Fibroblast of upper back skin (primary cell): ENCODE results near the gene S100A1.
"Not testable (repeated sequence)": the region's sequence is repeated elsewhere in the genome, so short reads cannot be mapped to it uniquely, and the experiment has no call there.

Experiments
- DNase-seq: peaks from one replicate; pipeline ENCODE4 v3.0.0-alpha.2; 2013

Gene S100A1

DNA sequence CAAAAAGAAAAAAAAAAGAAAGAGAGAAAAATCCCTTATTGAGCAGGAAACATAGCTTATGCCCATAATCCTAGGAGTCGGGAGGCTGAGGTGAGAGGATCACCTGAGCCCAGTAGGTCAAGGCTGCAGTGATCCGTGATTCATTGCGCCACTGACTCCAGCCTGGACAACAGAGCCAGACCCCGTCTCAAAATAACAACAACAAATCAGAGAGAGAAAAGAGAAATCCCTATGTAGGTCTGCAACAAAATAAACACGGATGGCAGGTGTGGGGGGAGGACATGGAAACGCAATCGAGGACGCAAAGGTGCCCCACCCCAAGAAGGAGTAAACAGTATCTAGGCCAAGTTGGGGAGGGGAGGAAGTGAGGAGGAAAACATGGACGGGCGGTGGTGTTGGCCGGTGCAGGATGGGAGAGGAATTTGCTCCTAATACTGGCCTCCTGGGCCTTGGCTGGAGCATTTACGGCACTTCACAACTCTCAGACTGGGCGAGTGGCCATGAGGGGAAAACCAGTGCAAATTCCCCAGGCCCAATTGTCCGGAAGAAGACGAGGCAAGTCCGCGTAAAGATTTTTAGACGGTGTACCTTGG lies 5.0 kb downstream of the S100A1 start:
- DNase-seq = no peak

DNA sequence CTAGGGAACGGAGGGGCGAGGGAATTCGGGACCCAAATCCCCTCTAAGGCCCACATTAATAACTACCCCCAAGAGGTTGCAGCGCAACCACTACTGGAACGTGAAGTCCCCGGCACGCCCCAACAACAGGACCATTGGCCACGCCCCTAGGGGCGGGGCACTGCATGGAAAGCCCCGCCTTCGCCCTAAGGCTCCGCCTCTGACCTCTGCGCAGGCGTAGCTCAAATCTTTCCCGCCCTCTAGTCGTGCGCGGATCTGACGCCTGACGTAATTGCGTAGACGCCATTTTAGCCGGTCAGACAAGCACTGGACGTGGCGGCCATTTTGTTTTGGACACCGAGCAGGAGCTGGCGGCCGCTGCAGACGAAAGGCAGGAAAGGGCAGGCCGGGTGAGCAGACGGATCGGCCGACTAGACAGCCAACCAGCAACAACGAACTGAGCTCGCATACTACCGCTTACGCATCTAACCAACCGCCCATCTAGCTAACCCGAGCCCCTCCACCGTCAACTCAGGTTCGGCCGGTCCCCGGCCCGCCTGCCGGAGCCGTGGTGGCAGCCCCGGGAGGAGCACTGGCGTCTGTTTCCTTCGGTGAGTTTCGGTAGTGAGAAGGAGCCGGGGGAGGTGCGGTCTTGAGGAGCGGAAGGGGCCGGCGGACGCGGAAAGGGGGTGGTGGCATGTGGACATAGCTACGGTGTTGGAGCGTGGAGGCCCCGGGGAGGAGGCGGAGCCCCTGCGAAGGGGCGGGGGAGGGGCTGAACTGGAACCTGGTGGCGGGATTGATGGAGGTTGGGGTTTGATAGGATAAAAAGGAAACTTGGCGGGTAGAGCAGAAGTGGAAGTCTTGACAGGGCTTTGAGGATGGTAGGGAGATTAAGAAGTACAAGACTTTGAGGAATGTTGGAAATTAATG lies 5.8 kb downstream of the S100A1 start, which contains the start of gene CHTOP:
TSS of gene CHTOP (plus strand) at position 313 of the 912 bp plus-strand sequence. CDS start 2,523 bp downstream, outside the sequence.
- DNase-seq = peak; percentile 99

DNA sequence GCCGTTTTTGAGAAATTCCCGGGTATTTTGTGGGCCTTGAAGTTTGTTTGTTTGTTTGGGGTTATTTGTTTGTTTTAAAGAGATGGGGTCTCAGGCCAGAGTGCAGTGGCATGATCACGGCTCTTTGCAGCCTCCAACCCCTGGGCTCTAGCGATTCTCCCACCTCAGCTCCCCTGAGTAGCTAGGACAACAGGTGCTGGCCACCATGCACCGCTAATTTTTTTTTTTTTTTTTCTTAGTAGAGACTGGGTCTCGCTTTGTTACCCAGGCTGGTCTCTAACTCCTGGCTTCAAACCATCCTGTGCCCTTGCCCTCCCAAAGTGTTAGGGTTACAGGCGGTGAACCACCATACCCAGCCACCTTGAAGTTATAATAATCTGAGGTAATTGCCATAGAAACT lies 7.6 kb downstream of the S100A1 start:
- DNase-seq = no peak

DNA sequence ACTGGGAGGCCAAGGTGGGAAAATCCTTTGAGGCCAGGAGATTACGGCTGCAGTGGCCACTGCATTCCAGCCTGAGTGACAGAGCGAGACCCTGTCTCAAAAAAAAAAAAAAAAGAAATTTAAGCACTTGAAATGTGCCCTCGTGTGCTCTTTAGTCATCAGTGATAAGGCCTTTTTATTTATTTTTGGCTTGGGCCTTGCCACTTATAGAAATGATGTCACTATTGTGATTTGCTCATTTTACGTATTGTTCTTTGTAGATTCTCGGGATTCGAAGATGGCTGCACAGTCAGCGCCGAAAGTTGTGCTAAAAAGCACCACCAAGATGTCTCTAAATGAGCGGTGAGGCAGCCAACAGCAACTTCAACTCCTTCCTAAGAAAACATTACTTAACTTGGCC lies 8.1 kb downstream of the S100A1 start:
- DNase-seq = no peak

DNA sequence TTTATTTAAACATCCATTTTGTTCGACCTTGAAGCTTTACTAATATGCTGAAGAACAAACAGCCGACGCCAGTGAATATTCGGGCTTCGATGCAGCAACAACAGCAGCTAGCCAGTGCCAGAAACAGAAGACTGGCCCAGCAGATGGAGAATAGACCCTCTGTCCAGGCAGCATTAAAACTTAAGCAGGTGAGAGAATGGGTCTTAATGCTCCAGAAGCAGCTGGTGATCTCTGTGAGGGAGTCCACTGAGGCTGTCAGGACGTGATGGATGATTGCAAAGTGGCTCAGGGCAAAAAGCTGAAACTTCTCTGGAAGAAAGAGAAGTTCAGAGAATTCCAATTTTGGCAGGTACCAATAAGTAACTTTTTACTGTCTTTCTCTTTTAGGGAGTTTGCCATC lies 10.0 kb downstream of the S100A1 start:
- DNase-seq = no peak

DNA sequence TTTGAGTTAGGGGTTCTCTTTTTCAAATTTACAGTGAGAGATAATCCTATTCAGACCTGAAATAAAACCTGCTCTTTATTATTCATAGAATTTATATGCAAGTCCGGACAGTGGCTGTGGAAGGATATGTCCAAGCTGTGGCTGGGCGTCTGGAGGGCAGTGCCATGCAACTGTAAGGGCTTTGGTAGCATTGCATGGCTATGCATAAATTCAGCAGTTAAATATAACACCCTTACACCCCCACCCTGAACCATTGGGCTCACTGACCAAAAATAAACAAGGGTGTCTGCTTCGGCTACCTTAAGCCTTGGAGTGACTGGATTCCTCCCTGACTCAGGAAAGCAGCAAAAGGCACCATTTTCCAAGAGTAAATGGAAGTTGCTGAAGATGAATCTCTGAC lies 11.0 kb downstream of the S100A1 start:
- no peak for DNase-seq

DNA sequence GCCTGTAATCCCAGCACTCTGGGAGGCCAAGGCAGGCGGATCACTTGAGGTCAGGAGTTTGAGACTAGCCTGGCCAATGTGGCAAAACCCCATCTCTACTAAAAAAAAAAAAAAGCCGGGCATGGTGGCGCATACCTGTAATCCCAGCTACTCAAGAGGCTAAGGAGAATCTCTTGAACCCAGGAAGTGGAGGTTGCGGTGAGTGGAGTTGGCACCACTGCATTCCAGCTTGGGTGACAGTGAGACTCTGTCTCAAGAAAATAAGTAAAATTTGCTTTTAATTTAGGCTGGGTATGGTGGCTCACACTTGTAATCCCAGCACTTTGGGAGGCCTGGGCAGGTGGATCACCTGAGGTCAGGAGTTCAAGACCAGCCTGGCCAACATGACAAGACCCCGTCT lies 12.0 kb downstream of the S100A1 start:
- DNase-seq = not testable (repeated sequence)

DNA sequence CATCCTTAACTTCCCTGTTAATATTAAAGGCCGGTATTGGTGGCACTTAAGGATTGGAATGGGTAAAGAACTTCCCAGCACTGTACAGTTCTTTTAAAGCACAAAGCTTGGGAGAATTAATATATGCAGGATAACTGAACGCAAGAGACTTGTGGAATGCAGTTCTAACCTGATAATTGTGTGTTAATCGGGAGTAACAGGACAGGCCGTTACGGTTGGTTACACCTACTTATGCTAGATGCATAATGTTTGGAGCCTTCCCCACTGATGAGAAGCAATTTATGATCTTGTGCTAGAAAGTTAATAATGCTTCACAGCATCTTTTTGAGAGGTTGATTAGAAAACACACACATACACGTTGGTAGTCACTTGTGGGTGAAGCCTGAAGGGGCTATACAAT lies 12.6 kb downstream of the S100A1 start:
- DNase-seq = no peak

DNA sequence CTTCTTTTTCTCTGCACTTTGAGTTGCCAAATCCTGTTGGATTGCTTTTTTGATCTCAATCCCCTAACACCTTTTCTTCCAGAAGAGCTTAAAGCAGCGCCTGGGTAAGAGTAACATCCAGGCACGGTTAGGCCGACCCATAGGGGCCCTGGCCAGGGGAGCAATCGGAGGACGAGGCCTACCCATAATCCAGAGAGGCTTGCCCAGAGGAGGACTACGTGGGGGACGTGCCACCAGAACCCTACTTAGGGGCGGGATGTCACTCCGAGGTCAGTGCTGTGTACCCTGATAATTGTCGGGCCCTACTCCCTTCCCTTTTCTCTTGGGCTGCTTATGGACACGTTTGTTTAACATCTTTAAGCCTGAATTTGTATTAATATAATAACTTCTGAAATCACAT lies 13.9 kb downstream of the S100A1 start:
- DNase-seq = no peak

DNA sequence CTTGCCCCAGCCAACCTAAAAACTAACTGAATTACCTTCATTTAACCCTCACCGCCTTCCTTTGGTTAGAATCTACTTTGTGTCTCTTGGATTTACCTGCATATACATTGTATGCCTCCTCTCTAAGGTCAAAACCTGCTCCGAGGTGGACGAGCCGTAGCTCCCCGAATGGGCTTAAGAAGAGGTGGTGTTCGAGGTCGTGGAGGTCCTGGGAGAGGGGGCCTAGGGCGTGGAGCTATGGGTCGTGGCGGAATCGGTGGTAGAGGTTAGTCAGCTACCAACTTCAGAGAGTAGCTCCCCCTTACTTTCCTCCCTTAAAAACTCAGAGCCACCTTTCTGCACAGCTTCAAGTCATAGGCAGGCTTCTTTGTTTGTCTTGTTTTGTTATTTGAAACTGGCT lies 14.9 kb downstream of the S100A1 start:
- no peak for DNase-seq

DNA sequence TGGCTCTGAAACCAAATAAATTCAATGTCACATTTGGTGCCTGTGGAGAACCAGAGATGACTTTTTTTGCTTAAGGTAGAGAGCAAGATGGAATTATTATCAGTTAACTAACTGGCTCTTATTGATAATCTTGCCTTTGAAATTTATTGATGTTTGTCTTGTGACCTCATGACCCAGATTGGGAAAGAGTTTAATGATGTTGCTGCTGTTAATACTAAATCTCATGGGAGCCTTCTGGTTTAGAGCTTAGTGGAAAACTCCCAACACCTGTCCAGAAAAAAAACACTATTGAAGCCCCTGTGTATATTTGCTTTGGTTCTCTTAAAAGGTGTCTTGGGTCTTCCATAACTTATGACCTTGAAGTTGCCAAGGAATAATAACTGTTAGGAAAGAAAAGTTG lies 15.6 kb downstream of the S100A1 start:
- no peak for DNase-seq

DNA sequence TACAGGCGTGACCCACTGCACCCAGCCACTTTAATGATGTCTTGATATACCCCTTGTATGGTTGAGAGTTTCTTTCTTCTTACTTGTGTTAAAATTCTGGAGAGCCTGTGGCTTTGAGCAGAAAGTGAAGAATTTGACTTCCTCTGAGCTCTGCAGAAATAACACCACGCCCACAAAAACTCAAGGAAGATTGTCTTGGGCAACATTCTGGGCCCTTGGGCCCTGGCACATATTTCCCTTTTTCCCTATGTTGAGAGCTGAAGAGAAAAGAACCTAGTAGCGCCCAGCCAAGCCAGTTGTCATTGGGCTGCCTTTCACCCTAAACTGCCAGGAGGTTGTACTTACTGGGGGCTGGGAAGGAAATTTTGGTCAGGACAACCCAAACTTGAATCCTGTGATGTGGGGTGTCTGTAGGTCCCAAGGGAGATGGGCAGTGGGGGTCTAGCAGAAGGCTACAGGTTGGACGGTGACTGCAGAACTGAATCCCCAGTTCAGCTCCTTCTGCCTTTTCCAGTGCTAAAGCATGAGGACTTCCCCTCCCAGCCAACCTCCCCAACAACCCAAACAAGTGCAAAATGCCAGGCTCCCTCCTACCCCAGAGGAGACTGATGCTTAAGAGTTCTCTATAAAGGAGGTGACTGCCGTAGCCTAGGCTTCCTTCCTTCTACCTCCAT lies 18.6 kb downstream of the S100A1 start:
- no peak for DNase-seq

DNA sequence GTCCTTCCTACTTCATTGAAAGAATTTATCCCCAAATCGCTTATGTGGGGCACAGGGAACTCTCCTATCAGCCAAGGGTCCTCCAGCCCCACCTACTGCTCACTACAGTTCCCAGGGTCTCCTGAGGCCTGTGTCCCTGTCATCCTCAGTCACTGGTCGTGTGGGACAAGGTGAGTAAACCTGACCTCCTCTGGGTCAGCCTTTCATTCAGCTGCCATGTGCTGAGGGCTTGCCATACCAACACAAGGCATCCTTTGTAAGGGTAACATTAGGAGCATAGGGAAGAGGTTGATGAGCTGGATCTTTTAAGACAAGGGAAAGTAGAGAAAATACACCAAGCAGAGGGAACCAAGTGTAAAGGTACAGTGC lies 19.1 kb downstream of the S100A1 start:
- DNase-seq = no peak

DNA sequence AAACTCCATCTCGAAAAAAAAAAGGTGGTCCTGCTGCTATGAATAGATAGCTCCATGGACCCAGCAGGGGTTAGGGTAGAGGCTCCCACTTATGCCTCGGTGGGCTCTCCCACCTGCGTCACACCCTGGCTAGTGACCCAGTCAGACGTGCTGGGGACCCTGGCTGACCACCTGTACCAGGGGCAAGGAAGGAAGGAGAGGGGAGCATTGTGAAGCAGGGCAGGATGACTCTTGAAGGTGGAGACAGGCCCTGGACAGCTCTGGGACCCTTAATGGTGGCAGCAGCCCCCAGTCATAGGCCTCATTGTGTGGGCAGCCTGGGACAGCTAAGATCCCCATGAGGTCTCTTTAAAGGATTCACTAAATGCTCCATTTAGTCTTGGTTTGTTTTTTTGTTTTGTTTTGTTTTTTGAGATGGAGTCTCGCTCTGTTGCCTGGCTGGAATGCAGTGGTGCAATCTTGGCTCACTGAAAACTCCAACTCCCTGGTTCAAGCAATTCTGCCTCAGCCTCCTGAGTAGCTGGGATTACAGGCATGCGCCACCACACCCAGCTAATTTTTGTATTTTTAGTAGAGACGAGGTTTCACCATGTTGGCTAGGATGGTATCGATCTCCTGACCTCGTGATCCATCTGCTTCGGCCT lies 19.9 kb downstream of the S100A1 start:
- DNase-seq = no peak

DNA sequence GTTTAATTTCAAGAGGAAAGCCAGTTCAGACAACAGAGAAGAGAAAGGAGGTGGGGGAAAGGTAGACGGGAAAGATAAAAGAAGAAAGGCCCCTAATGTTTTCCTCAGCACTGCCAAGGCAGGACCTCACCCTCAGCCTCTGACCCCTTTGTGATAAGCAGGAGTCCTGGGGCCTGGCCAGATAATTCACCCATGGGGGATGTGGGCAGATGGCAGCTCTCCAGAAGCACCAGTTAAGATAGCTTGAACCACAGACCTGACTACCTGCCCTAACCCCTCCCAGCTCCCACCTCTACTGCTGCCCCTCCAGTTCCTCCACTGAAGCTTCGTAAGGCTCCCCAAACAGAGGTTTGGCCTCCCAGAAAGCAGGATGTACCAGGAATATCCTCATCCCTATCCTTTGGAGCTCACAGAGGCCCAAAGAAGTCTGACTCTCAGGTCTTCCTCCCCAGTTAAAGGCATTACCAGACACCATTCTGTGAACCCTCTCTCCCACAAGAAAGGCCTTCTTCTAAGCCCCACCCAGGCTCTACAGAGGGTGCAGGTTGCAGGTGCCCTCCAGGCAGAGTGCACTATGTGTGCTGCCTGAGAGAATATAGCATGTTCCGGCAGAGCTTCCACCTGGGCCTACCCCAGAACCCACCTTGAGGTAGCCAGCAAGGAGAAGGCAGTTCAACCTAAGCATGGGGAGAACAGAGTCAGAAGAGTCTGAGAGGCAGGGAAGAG lies 21.1 kb downstream of the S100A1 start:
- no peak for DNase-seq

DNA sequence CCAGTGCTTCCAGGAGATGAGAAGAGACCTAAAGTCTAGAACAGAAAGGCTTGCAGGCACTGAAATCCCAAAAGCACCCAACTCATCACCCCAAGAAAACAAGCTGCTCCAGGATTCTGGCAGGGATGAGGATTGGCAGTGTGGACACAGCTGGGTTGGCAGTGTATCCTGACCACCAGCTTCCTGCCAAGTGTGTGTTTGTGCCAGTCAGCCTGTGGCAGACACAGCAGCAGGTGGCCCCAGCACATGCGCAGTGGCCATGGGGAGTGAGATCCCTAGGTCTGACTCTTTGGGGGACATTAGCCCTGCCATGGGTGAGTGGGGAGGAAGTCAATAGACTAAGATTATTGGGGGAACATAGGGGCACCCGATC lies 21.6 kb downstream of the S100A1 start:
- DNase-seq = no peak

DNA sequence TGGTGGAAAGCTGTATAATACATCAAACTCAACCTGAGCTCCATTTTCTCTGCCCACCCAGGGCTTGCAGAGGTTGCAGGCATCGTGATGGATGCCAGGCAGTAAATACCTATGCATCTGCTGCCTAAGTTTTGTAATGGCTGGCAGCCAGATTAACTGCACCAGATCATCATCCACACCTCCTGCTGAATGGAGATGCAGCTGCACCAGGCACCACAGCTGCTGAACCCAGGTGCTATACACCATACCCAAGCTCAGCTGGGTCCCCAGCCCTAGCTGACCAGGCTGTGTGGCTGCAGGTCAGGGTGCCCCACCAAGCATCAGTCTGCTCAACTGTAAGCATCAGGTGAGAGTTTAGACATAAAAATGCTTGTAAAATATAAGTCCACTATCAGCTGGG lies 23.5 kb downstream of the S100A1 start:
- DNase-seq = no peak

DNA sequence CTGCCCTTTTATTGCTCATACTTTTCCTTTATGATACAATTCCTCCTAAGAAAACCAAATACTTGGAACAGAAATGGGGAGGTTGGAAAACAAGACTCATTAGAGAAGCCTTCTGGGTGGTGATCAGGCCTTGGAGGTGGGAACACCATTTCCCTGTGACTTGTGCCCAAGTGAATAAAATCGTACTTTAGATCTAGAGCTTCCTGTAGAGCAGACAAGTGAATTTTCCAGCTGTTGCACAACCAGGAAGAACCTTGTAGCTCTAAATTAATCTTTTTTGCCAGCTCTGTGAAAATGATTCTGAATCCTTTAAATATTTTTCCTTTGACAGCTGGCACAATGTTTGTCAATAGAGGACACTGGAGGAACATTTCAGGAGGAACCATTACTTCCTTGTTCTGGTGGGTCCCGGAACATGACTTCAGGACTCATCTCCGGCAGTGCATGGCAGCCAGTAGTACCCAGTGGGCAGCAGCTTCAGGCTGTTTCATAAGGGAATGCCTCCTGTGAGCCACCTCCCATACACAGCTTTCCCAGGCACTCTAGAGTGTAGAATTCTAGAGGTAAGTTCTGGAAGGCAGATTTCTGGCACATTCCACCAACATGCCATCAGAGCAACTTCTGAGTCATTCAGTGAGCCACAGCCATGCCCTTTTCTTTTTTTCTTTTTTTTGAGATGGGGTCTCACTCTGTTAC lies 24.7 kb downstream of the S100A1 start:
- DNase-seq = peak; percentile 37

DNA sequence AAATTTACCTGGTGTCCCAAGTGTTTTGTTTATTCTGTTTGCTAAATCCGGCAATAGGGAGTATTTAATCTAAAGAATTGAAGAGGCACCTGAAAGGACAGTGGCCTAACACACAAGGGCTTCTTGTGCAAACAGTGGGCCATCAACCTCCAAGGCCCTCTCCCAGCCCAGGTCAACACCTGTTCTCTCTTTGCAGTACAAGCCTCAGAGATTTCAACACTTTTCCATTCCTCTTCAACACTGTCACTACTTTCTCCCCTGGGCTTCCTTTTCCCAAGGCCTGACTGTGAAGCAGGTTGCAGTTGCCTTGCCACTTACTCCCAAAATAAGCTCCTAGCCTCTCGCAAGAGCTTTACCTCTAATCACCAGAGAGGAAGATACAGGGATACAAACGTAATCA lies 27.1 kb downstream of the S100A1 start:
- DNase-seq = no peak

DNA sequence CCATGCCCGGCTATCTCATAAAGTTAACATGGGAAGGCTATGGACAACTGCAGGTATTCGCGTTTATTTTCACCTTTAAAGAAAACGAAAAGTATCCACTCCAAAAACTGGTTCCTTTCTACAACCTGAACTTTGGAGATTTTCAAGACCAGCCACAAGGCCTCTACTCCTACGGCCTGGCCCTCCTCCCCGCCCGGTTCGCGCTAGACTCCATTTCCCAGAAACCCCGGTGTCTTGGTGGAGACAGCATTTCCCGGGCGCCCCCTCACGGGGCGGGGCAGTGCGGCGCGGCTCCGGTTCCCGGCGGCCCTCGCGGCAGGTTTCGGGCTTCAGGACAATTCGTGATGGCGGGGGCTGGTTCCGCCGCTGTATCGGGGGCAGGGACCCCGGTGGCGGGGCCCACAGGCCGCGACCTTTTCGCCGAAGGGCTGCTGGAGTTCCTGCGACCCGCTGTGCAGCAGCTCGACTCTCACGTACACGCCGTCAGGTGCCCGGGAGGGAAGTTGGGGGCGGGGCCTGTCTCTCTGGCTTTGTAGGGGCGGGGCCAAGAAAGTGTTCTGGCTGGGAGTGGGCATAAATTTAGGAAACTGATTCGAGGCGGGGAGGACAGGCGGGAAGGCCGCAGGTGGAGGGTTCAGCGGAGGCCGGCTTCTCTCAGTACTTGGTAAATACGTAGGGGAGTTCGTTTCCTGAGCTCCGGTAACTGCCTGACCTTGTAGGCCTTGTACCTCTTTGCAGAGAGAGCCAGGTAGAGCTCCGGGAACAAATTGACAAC lies 30.4 kb downstream of the S100A1 start, which contains the start of gene SNAPIN:
TSS of gene SNAPIN (plus strand) at position 304 of the 775 bp plus-strand sequence. CDS start at position 345, 41 bp downstream.
- peak; percentile 87 for DNase-seq

DNA sequence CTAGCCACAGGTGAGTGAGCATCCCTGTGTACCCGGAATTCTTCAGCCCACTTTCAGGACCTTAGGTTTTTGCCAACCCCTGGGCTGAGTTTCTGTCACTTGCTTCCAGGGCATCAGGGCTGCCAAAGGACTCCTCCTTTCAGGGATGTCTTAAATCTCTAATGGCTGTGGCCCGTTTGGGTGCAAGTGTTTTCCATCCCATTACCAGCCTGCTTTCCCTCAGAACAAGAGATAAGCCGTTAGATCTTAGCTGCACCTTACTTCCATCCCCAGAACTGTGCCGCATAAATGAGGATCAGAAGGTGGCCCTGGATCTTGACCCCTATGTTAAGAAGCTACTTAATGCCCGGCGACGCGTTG lies 30.9 kb downstream of the S100A1 start:
- no peak for DNase-seq
